Mesothelial cell of epicardium (in vitro differentiated cells): Measurements from ENCODE around the gene CCDC77. TPM values are rescaled to one million over a fixed set of nuclear protein-coding genes. Genes with fewer than 3 reads are reported as not detected.
"Not testable (repeated sequence)": the region's sequence is repeated elsewhere in the genome, so short reads cannot be mapped to it uniquely, and the experiment has no call there.

Source experiments
- DNase-seq, 2 experiments: peaks; one replicate each; pipeline ENCODE4 v3.0.0; 2021; ENCODE audit warnings: low spot score in 2 of 2; ENCODE audit not compliant: unreplicated experiment in 2 of 2
- H3K27ac Mint-ChIP-seq: 2 replicates; pipeline ENCODE4 v1.8.0; 2021; ENCODE audit warnings: mixed read lengths
- H3K27me3 Mint-ChIP-seq: 2 replicates; pipeline ENCODE4 v1.8.0; 2021; ENCODE audit warnings: low read depth, mixed read lengths
- H3K36me3 Mint-ChIP-seq: 2 replicates; pipeline ENCODE4 v1.8.0; 2021; ENCODE audit warnings: mixed read lengths
- H3K4me1 Mint-ChIP-seq: 2 replicates; pipeline ENCODE4 v1.8.0; 2021; ENCODE audit warnings: mixed read lengths
- H3K4me3 Mint-ChIP-seq: 2 replicates; pipeline ENCODE4 v1.8.0; 2021; ENCODE audit warnings: mild to moderate bottlenecking, moderate library complexity, mixed read lengths
- H3K9me3 Mint-ChIP-seq: 2 replicates; pipeline ENCODE4 v1.8.0; 2021; ENCODE audit warnings: mixed read lengths
- total RNA-seq: library from RNA; stranded (reverse); gene quantifications from 3 replicates; pipeline ENCODE4 v1.2.1, GENCODE V29; 2021
- TF ChIP-seq, protein P1 (sequence below): fragments of 200-600 bp; sonication (generic); IDR thresholded peaks from one replicate; pipeline ENCODE4 v1.5.0; 2021; ENCODE audit warnings: antibody characterized with exemption; ENCODE audit not compliant: unreplicated experiment

CCDC77 gene
- total RNA-seq, 1 donor from 2014 or later: 16.8 TPM

DNA sequence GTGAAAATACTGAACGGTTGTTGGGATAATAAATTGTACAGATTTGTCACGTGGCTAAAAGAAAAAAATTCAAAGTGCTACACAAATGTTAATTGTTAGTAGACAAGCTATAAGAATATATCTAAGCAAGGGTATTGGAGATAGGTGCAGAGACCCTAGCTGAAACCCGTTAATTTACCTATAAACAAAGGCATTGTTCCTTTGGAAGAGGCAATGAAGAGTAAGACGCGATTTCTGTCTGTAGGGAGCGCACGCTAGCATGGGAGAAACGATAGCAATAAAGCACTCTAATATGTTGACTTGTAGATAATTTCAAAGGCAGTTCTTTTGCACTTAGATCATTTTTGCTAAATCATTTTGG is 565 bp downstream of the CCDC77 start:
- Mint-ChIP-seq H3K27ac (no peak overlapping the region), H3K36me3 (no peaks in the 10 kb centered on the region), H3K9me3 (no peaks in the 10 kb centered on the region), H3K4me3 (no peak overlapping the region), H3K4me1 (no peaks in the 10 kb centered on the region), H3K27me3 (no peaks in the 10 kb centered on the region)
- DNase-seq: no peak
- TF ChIP-seq, protein P1, sequence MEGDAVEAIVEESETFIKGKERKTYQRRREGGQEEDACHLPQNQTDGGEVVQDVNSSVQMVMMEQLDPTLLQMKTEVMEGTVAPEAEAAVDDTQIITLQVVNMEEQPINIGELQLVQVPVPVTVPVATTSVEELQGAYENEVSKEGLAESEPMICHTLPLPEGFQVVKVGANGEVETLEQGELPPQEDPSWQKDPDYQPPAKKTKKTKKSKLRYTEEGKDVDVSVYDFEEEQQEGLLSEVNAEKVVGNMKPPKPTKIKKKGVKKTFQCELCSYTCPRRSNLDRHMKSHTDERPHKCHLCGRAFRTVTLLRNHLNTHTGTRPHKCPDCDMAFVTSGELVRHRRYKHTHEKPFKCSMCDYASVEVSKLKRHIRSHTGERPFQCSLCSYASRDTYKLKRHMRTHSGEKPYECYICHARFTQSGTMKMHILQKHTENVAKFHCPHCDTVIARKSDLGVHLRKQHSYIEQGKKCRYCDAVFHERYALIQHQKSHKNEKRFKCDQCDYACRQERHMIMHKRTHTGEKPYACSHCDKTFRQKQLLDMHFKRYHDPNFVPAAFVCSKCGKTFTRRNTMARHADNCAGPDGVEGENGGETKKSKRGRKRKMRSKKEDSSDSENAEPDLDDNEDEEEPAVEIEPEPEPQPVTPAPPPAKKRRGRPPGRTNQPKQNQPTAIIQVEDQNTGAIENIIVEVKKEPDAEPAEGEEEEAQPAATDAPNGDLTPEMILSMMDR: no peak

DNA sequence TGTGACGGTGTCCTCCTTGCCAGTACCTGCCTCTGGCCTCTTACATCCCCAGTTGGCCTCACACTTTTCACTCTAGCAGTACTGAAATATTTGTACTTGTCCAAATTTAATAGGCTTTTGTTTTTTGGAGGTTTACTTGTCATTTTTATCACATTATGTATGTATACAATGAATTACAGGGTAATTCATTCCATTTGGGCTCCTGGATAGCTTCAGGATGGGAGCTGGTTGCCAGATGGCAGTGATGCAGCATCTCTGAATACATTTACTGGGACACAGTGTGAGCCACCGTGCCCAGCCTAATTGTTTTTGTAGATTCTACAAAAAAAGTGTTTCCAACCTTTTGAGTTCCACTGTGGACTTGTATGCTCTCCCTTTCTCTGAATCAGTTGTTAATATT is 13.4 kb downstream of the CCDC77 start:
- H3K4me3 Mint-ChIP-seq: no peak overlapping the region
- no peak for DNase-seq
- H3K9me3 Mint-ChIP-seq: no peaks in the 10 kb centered on the region
- TF ChIP-seq, protein P1: no peak
- H3K4me1 Mint-ChIP-seq: no peaks in the 10 kb centered on the region
- no peak overlapping the region for H3K27ac Mint-ChIP-seq
- H3K36me3 Mint-ChIP-seq: peaks cover 38% of the 10 kb centered on the region
- H3K27me3 Mint-ChIP-seq: no peaks in the 10 kb centered on the region

DNA sequence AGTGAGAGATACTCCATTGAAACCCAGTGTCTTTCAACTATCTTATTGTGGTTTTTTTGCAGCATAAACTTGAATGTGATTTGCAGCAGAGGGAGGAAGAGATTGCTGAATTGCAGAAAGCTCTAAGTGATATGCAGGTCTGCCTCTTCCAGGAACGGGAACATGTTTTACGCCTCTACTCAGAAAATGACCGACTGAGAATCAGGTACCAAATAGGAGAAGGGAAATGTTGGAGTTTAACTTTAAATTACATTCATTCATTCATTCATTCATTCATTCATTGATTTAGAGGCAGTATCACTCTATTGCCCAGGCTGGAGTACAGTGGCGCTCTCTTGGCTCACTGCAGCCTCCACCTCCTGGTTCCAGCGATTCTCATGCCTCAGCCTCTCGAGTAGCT is 17.0 kb downstream of the CCDC77 start:
- no peak overlapping the region for H3K27ac Mint-ChIP-seq

DNA sequence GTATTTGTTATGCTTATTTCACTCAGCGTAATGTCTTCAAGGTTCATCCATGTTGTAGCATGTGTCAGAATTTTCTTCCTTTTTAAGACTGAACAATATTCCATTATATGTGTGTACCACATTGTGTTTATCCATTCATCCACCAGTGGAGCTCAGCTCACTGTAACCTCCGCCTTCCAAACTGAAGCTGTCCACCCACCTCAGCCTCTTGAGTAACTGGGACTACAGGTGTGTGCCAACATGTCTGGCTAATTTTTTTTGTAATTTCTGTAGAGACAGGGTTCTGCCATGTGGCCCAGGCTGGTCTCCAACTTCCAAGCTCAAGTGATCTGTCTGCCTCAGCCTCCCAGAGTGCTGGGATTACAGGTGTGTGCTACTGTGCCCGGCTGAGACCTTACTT is 21.1 kb downstream of the CCDC77 start:
- no peaks in the 10 kb centered on the region for H3K4me1 Mint-ChIP-seq
- peaks cover 34% of the 10 kb centered on the region for H3K36me3 Mint-ChIP-seq
- H3K4me3 Mint-ChIP-seq: no peak overlapping the region
- H3K9me3 Mint-ChIP-seq: no peaks in the 10 kb centered on the region
- H3K27me3 Mint-ChIP-seq: no peaks in the 10 kb centered on the region
- no peak overlapping the region for H3K27ac Mint-ChIP-seq
- TF ChIP-seq, protein P1: no peak
- DNase-seq: no peak

More for the DNA sequence above, 17.0 kb downstream of the CCDC77 start:
- H3K4me3 Mint-ChIP-seq: no peak overlapping the region
- no peaks in the 10 kb centered on the region for H3K27me3 Mint-ChIP-seq
- H3K36me3 Mint-ChIP-seq: peaks cover 32% of the 10 kb centered on the region
- no peaks in the 10 kb centered on the region for H3K4me1 Mint-ChIP-seq
- no peak for DNase-seq
- H3K9me3 Mint-ChIP-seq: no peaks in the 10 kb centered on the region
- TF ChIP-seq, protein P1: no peak

DNA sequence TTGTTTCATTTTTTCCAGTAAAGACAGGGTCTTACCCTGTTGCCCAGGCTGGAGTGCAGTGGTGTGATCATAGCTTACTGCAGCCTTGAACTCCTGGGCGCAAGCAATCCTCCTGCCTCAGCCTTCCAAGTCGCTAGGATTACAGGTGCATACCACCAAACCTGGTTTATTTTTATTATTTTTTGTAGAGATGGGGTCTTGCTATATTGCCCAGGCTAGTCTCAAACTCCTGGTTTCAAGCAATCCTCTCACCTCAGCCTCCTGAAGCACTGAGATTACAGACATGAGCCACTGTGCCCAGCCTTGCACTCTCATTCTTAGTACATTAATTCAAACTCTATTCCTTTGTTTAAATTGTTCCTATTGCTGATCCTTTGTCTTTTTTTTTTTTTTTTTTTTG is 34.3 kb downstream of the CCDC77 start:
- H3K9me3 Mint-ChIP-seq, H3K27me3 Mint-ChIP-seq, H3K4me3 Mint-ChIP-seq, DNase-seq, H3K27ac Mint-ChIP-seq, H3K4me1 Mint-ChIP-seq: not testable (repeated sequence)
- H3K36me3 Mint-ChIP-seq: peaks cover 46% of the 10 kb centered on the region

DNA sequence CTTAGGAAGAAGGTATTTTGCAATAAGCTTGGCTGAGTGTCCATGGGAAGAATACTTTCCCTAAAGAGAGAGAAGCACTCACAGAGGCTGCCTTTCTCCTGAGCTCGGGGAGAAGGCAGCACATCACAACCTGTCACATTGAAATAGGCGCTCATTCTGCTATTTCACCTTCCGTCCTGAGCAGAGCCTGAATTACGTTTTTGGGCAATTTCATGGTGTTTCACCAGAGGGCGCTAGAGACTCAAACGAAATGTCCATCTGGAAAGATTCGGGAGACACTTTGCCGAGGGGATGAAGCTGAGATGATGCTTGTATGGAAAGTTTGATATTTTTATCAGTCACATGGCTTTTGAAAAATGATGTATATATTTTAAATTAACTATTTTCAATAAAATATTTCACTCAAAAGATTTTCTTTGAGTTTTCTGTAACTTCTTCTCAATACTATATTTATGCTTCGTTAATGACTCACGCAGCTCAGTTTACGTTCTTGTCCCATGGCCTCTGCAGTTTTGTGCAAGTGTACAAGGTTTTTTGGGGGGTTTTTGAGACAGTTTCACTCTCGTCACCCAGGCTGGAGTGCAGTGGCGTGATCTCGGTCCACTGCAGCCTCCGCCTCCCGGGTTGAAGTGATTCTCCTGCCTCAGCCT is 40.9 kb downstream of the CCDC77 start:
- Mint-ChIP-seq H3K36me3 (peaks cover 18% of the 10 kb centered on the region), H3K9me3 (no peaks in the 10 kb centered on the region), H3K27me3 (no peaks in the 10 kb centered on the region), H3K4me3 (no peak overlapping the region), H3K27ac (no peak overlapping the region), H3K4me1 (no peaks in the 10 kb centered on the region)
- TF ChIP-seq, protein P1: peak; percentile 82
- peak in 1 of 2 experiments; percentile 69 for DNase-seq
